Fibroblast of skin of back (primary cell): ENCODE measurements around the gene GTPBP3.

ENCODE experiments used
- DNase-seq: peaks from one replicate; pipeline ENCODE4 v3.0.0-alpha.2; 2013

The GTPBP3 gene

DNA sequence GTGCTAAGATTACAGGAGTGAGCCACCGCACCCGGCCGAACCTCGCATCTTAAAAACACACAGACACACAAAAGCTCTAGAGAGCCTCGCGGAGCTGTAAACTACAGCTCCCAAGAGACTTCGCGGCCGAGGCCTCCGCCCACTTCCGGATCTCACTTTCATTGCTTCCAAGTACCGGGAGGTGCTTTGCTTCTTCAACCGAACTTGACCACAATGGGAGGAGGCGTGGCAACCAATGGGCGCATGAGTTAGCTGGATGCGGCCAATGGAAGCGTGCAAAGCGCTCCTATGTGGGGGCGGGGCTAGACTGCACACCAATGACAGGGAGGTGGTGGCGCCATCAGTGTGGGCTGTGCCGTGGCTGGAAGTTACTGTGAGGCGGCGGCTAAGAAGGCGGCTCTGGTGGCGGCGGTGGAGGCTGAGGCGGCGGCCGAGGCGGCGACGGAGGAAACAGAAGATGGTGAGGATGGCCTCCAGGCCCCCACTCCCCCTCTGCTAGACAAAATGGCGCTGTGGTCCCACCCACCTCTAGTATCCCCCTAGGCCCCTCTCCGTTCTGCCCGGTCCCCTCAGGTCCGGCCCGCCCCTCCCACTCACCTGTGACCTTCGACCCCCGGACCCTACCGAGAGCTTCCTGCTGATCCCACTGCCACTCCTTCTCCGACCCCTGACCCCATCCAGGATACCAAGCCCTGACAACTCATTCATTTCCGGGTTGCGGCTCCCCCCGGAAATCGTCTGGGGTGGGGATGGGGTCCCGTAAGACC, 28.0 kb upstream of the GTPBP3 start, which contains the start of gene DDA1:
TSS of gene DDA1 (plus strand) at position 366 of the 767 bp plus-strand sequence. CDS start at position 458, 92 bp downstream.
- DNase-seq: peak; percentile 100

DNA sequence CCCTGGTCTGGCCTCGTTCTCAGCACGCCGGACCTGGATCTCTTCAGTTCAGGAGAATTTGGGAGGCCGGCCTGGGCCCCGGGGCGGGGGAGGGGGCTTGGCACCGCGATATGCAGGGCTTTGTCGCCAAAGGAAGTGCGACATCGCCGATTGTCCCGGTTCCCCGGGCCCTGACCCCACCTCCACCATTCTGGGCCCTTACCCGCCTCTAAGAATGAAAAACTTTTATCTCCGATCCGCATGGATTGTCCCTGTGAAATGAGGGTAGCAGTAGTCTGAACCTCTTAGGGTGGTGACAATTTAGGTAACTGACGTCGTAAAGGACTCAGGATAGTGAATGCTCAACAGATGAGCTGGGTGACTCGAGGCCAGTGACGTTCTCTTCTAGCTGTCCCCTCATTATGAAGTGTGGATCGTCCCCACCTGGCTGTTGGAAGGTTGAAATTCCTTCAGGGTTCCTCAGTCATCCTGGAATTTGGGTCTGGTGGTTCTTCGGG, 27.3 kb upstream of the GTPBP3 start:
- DNase-seq: no peak

- DNase-seq: peak; percentile 97
Observed at GRCh38 chr19:17311455-17312188, 25.7 kb upstream of the GTPBP3 start.

DNA sequence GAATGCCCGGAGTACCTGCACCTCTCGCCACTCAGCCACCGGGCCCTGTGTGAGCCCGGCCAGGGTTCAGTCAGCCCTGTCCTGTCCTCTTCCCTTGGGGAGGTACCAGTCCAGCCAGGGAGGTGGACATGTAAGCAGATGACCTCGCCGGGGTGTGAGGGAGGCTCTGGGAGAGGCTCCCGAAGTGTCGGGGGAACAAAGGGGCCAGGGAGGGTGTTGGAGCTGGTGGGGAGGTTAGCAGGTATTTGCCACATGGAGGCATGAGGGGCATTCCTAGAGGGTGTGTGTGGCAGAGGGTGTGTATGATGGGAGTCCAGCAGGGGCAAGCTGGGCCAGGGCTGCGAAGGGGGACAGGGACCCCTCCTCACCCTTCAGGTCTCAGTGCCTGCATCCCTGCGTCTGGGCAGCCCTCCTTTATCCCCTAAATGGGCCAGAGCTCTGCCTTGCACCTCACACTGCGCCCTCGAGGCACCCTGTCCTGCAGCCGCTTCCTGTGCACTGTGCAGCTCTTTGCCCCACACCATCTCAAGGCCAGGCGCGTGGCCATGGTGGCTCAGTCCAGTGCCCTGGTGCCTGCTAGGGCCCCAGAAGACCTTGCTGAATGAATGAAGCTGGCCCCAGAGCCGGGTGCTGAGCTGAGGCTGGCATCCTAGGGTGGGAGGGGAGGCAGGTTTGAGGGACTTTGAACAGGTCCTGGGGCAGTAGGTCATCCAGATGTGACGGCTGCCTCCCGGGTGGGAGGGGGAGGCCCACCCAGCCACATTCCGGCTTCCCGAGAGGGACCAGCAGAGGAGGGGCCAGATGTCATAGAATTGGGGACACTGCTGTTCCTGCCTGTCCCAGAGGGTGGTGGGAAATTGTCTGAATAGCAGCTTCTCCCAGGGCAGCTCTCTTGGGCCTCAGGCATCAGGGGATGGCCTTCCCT, 24.9 kb upstream of the GTPBP3 start:
- DNase-seq: no peak

- DNase-seq: no peak
Observed at GRCh38 chr19:17314007-17314593, 23.3 kb upstream of the GTPBP3 start.

DNA sequence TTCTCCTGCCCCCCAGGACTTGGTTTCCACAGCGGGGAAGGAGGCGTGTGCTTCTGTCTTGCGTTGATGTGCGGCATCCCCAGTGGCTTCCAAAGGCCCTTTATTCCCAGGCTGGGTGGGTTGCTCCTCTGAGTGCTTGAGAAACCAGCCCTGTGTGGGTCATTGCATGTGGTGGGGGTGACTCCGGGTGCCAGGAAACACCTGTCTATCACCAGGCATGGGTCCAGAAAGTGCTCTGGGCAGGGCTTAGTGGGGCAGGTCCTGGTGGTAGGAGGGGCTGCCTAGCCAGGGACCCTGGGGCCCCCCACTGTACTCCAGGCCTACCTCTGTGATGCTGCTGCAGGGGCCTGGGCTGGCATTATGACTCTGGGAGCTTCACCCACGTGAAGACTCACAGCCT, 18.4 kb upstream of the GTPBP3 start:
- no peak for DNase-seq

DNA sequence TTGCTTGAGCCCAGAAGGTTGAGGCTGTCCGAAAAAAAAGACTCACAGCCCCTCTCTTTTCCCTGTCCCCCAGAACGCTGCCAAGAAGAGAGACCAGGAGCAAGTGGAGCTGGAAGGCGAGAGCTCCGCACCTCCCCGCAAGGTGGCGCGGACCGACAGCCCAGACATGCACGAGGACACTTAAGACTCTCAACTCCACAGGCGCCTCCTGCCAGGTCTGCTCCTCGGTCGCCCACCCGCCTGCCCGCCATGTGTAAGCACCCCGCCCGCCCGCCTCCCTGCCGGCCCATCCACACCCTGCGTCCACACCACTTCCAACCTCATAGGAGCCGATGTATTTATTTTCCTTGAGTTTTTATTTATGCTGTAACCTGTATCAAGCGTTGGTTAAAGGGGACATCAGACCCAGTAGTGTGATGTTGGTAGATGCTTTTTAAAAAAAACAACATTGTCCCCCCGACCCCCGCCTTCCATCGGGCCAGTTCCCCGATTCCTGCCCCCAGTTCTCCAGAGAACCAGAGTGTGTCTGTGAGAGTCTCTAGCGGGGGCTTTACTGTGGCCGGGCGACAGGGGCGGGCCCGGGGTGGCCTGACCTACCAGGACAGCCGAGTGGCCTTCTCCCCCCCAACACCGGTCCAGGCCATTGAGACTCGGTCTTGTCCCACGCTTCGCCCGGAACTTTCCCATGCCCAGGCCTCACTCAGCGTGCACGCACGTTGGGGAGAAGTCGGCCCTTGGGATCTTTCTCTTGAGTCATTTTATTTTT, 17.7 kb upstream of the GTPBP3 start:
- DNase-seq: no peak

- DNase-seq: no peak
Observed at GRCh38 chr19:17320435-17320834, 16.9 kb upstream of the GTPBP3 start.

GRCh38 chr19:17321655-17322489, 15.5 kb upstream of the GTPBP3 start:
- no peak for DNase-seq

DNA sequence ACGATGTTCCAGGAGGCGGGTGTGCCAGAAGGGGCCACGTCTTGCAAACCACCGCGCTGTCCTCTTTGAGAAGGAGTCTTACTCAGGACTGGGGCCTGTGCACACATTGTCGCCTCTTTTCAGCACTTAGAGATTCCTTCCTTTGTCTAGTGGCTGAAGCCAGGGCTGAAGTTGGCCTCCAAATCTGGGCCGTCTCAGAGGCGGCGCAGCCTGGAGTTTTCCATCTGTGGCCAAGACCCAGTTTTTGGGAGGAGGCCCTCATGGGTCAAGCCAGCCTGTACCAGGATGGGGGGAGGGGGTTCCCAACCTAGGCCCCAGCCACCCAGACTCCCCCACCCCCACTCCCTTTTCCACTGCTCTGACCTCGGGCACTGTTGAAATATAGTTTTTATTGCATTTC, 14.5 kb upstream of the GTPBP3 start:
- no peak for DNase-seq

GRCh38 chr19:17323300-17323963, 13.9 kb upstream of the GTPBP3 start:
- no peak for DNase-seq

GRCh38 chr19:17323964-17324332, 13.4 kb upstream of the GTPBP3 start:
- no peak for DNase-seq

- DNase-seq: no peak
Observed at GRCh38 chr19:17324357-17325114, 12.8 kb upstream of the GTPBP3 start.

GRCh38 chr19:17325133-17325532, 12.2 kb upstream of the GTPBP3 start:
- DNase-seq: no peak

- DNase-seq: no peak
Observed at GRCh38 chr19:17325881-17326594, 11.3 kb upstream of the GTPBP3 start.

- DNase-seq: no peak
Observed at GRCh38 chr19:17326595-17326966, 10.8 kb upstream of the GTPBP3 start.

- DNase-seq: no peak
Observed at GRCh38 chr19:17327068-17327653, 10.2 kb upstream of the GTPBP3 start.
